HCT116 (cell line): ENCODE results near the gene PRELP. TPM values are rescaled to one million over a fixed set of nuclear protein-coding genes. Genes with fewer than 3 reads are reported as not detected.

Experiments used
- ATAC-seq: fragments of 200-7000 bp; cut with Tn5 transposase; 2 replicates; pipeline ENCODE4 v1.9.1; 2020; ENCODE audit warnings: mild to moderate bottlenecking, moderate library complexity
- BruUV-seq: library from RNA; stranded (reverse); fragments of 400-500 nt; replicated peaks from 2 replicates; lab custom pipeline; 2021; lab: Mats Ljungman, UMichigan
- CTCF ChIA-PET: fragments of 300-600 bp; sonication (Branson Sonifier 250); formaldehyde crosslinking; loops from one replicate; lab custom pipeline; 2021; ENCODE audit warnings: antibody characterized with exemption; lab: Charles Lee
- POLR2A ChIA-PET: fragments of 300-600, 350-600 bp; sonication (Branson Sonifier 250); formaldehyde crosslinking; loops from one replicate; lab custom pipeline; 2021; ENCODE audit warnings: antibody characterized with exemption; lab: Charles Lee
- RAD21 ChIA-PET, 2 experiments: fragments of 300-600 bp; sonication (Branson Sonifier 250); formaldehyde crosslinking; loops; one replicate each; lab custom pipeline; 2023; ENCODE audit warnings: low total read pairs in 2 of 2; ENCODE audit not compliant: uncharacterized antibody in 2 of 2, unreplicated experiment in 2 of 2, low non-redundant PET in 1 of 2; lab: Charles Lee
- DNase-seq: peaks from one replicate; pipeline ENCODE4 v3.0.0-alpha.2; 2010; ENCODE audit warnings: low read depth, low spot score
- H2AFZ ChIP-seq: fragments of 200-600 bp; shearing (Covaris generic), sonication (generic); 2 replicates; pipeline ENCODE4 v1.6.1; 2017; ENCODE audit warnings: low read depth, mixed run types, mixed read lengths, antibody characterized with exemption, low read length; ENCODE audit not compliant: poor library complexity, severe bottlenecking
- H3K27ac ChIP-seq: 2 replicates; pipeline ENCODE4 v1.5.1; 2012; ENCODE audit warnings: low read depth, low read length
- H3K27me3 ChIP-seq: fragments of 200-600 bp; sonication (generic); 2 replicates; pipeline ENCODE4 v1.6.1; 2016; ENCODE audit warnings: mixed run types, low read length, mixed read lengths; ENCODE audit not compliant: insufficient read depth
- H3K36me3 ChIP-seq, 2 experiments: fragments of 200-500 bp in 1 of 2; fragments of 200-600 bp in 1 of 2; sonication (Bioruptor generic) in 1 of 2; sonication (generic) in 1 of 2; 2 replicates each; pipeline versions ENCODE4 v1.5.1 to v1.6.1; 2014 to 2016; ENCODE audit warnings: low read length in 2 of 2, inconsistent platforms in 1 of 2, mixed read lengths in 1 of 2, mixed run types in 1 of 2; ENCODE audit not compliant: insufficient read depth in 2 of 2, control insufficient read depth in 1 of 2
- H3K4me1 ChIP-seq, 2 experiments: fragments of 200-600 bp in 1 of 2; sonication (generic) in 1 of 2; 2 replicates each; pipeline versions ENCODE4 v1.5.1 to v1.6.1; 2012 to 2017; ENCODE audit warnings: low read length in 2 of 2, inconsistent platforms in 1 of 2, mild to moderate bottlenecking in 1 of 2, mixed read lengths in 1 of 2, mixed run types in 1 of 2, moderate library complexity in 1 of 2; ENCODE audit not compliant: insufficient read depth in 2 of 2, control insufficient read depth in 1 of 2
- H3K4me2 ChIP-seq: fragments of 200-600 bp; sonication (generic); 2 replicates; pipeline ENCODE4 v1.6.1; 2017; ENCODE audit warnings: mixed run types, low read length, mixed read lengths
- H3K4me3 ChIP-seq, 2 experiments: fragments of 200-600 bp in 1 of 2; sonication (generic) in 1 of 2; replicated peaks in 1 of 2; 2 replicates each; pipeline ENCODE4 v1.5.1; 2011 to 2016; ENCODE audit warnings: low read length in 2 of 2, control low read depth in 1 of 2, low read depth in 1 of 2, mild to moderate bottlenecking in 1 of 2, mixed read lengths in 1 of 2, mixed run types in 1 of 2
- H3K79me2 ChIP-seq: fragments of 200-600 bp; sonication (generic); 2 replicates; pipeline ENCODE4 v1.6.1; 2017; ENCODE audit warnings: mild to moderate bottlenecking, mixed run types, low read length, moderate library complexity, mixed read lengths; ENCODE audit not compliant: insufficient read depth
- H3K9ac ChIP-seq: fragments of 200-600 bp; sonication (generic); 2 replicates; pipeline ENCODE4 v1.6.1; 2016; ENCODE audit warnings: low read length, mixed read lengths
- H3K9me2 ChIP-seq: fragments of 200-600 bp; sonication (generic), shearing (Covaris generic); 2 replicates; pipeline ENCODE4 v1.6.1; 2017; ENCODE audit warnings: mixed run types, mild to moderate bottlenecking, moderate library complexity; ENCODE audit not compliant: insufficient read depth
- H3K9me3 ChIP-seq, 2 experiments: fragments of 200-500 bp in 1 of 2; fragments of 200-600 bp in 1 of 2; sonication (Bioruptor generic) in 1 of 2; sonication (generic) in 1 of 2; 2 replicates each; pipeline ENCODE4 v1.6.1; 2014 to 2017; ENCODE audit warnings: low read length in 2 of 2, mixed read lengths in 2 of 2, inconsistent platforms in 1 of 2, low read depth in 1 of 2, mild to moderate bottlenecking in 1 of 2, mixed run types in 1 of 2, moderate library complexity in 1 of 2; ENCODE audit not compliant: control insufficient read depth in 1 of 2, insufficient read depth in 1 of 2
- H4K20me1 ChIP-seq: fragments of 200-600 bp; sonication (generic), shearing (Covaris generic); 2 replicates; pipeline ENCODE4 v1.6.1; 2017; ENCODE audit warnings: mixed run types, mild to moderate bottlenecking, moderate library complexity; ENCODE audit not compliant: insufficient read depth
- ATF3 ChIP-seq: IDR thresholded peaks from 2 replicates; pipeline ENCODE4 v1.6.1; 2012
- CBX3 ChIP-seq: IDR thresholded peaks from 2 replicates; pipeline ENCODE4 v1.6.1; 2012; ENCODE audit warnings: low read depth
- CEBPB ChIP-seq: IDR thresholded peaks from 2 replicates; pipeline ENCODE4 v1.6.1; 2012; ENCODE audit warnings: low read depth
- CTCF ChIP-seq, 3 experiments: fragments of 200-600 bp in 1 of 3; sonication (generic) in 1 of 3; IDR thresholded peaks in 2 of 3; conservative IDR thresholded peaks in 1 of 3; 2 replicates each; pipeline ENCODE4 v1.5.1; 2012 to 2017; ENCODE audit warnings: low read depth in 2 of 3, low read length in 2 of 3, antibody characterized with exemption in 1 of 3, borderline replicate concordance in 1 of 3, control low read depth in 1 of 3, mild to moderate bottlenecking in 1 of 3, mixed read lengths in 1 of 3, mixed run types in 1 of 3, moderate library complexity in 1 of 3; ENCODE audit not compliant: insufficient read depth in 1 of 3
- EGR1 ChIP-seq: IDR thresholded peaks from 2 replicates; pipeline ENCODE4 v1.6.1; 2012; ENCODE audit warnings: low read depth
- ELF1 ChIP-seq: IDR thresholded peaks from 2 replicates; pipeline ENCODE4 v1.6.1; 2012; ENCODE audit warnings: low read depth, borderline replicate concordance
- EZH2 ChIP-seq: fragments of 200-600 bp; sonication (generic); IDR thresholded peaks from 2 replicates; pipeline ENCODE4 v1.6.1; 2017; ENCODE audit warnings: antibody characterized with exemption, mixed run types
- EZH2phosphoT487 ChIP-seq: fragments of 200-600 bp; IDR thresholded peaks from 2 replicates; pipeline ENCODE4 v1.6.1; 2018; ENCODE audit warnings: antibody characterized with exemption, borderline replicate concordance
- JUND ChIP-seq: IDR thresholded peaks from 2 replicates; pipeline ENCODE4 v1.6.1; 2012
- MAX ChIP-seq: IDR thresholded peaks from 2 replicates; pipeline ENCODE4 v1.6.1; 2012
- POLR2A ChIP-seq: IDR thresholded peaks from 2 replicates; pipeline ENCODE4 v1.7.0; 2011; ENCODE audit warnings: borderline replicate concordance; ENCODE audit not compliant: insufficient read depth, insufficient read length; ENCODE audit errors: extremely low read depth
- REST ChIP-seq: IDR thresholded peaks from 2 replicates; pipeline ENCODE4 v1.6.1; 2012; ENCODE audit warnings: low read depth
- SIN3A ChIP-seq: IDR thresholded peaks from 2 replicates; pipeline ENCODE4 v1.6.1; 2012; ENCODE audit warnings: low read depth
- SP1 ChIP-seq: IDR thresholded peaks from 2 replicates; pipeline ENCODE4 v1.6.1; 2012; ENCODE audit warnings: low read depth
- SRF ChIP-seq: IDR thresholded peaks from 2 replicates; pipeline ENCODE4 v1.6.1; 2012; ENCODE audit warnings: low read depth
- TCF7L2 ChIP-seq: IDR thresholded peaks from 2 replicates; pipeline ENCODE4 v1.7.0; 2011; ENCODE audit warnings: borderline replicate concordance, inconsistent platforms; ENCODE audit not compliant: insufficient read depth, insufficient read length; ENCODE audit errors: extremely low read depth
- ZBTB33 ChIP-seq: IDR thresholded peaks from 2 replicates; pipeline ENCODE4 v1.6.1; 2011; ENCODE audit warnings: mild to moderate bottlenecking, low read length, moderate library complexity; ENCODE audit not compliant: insufficient replicate concordance; ENCODE audit errors: extremely low read depth
- intact Hi-C: fragments of 100-400 bp; cut with micrococcal nuclease; formaldehyde crosslinking; loops from 2 replicates; pipeline ENCODE4 v1.10.0; 2022
- total RNA-seq: library from RNA; stranded (reverse); gene quantifications from one replicate; pipeline ENCODE4 v1.2.1, GENCODE V29; 2021; ENCODE audit not compliant: unreplicated experiment

PRELP gene
- total RNA-seq, 1 experiment from 2014 or later = 0.10 TPM

GRCh38 chr1:203453616-203454015 lies 22.0 kb upstream of the PRELP start:
- TF ChIP-seq CBX3 (no peak), EGR1 (no peak), POLR2A (no peak), SRF (no peak), SIN3A (no peak), ZBTB33 (no peak), MAX (no peak), EZH2 (no peak), REST (no peak), CEBPB (no peak), ELF1 (no peak), CTCF (IDR thresholded peaks at IDR 0.05 in 2 of 3, conservative IDR thresholded peaks at IDR 0.05 in 1 of 3; ENCODE audit: borderline replicate concordance in 1 of 3, insufficient read depth in 1 of 3, low read depth in 2 of 3, low read length in 2 of 3) (no peak), JUND (no peak), TCF7L2 (no peak), ATF3 (no peak), EZH2phosphoT487 (no peak), SP1 (no peak)
- ChIA-PET RAD21 (no interaction called here), POLR2A (no interaction called here), CTCF (interaction anchor here (0.7 to 1.8 kb wide), 2 partner anchors 10 to 34 kb away, joined by 3 to 4 read pairs; no protein-coding TSS in a partner anchor)
- BruUV-seq = no TSS peak
- Histone ChIP-seq H3K9me3 (no peaks in the 10 kb centered on the region), H3K4me2 (no peak overlapping the region), H2AFZ (no peak overlapping the region), H3K4me3 (no peak overlapping the region), H3K36me3 (no peaks in the 10 kb centered on the region), H3K9ac (no peak overlapping the region), H3K4me1 (no peaks in the 10 kb centered on the region), H3K27me3 (peaks cover 26% of the 10 kb centered on the region; the same call in 1 of the 2 replicates), H3K79me2 (no peaks in the 10 kb centered on the region), H4K20me1 (no peaks in the 10 kb centered on the region), H3K27ac (no peak overlapping the region), H3K9me2 (no peaks in the 10 kb centered on the region)
- ATAC-seq = no peak
- intact Hi-C loops = no loop called here
- DNase-seq = no peak
